ENCODE measurements around the gene TBX15.

DNA sequence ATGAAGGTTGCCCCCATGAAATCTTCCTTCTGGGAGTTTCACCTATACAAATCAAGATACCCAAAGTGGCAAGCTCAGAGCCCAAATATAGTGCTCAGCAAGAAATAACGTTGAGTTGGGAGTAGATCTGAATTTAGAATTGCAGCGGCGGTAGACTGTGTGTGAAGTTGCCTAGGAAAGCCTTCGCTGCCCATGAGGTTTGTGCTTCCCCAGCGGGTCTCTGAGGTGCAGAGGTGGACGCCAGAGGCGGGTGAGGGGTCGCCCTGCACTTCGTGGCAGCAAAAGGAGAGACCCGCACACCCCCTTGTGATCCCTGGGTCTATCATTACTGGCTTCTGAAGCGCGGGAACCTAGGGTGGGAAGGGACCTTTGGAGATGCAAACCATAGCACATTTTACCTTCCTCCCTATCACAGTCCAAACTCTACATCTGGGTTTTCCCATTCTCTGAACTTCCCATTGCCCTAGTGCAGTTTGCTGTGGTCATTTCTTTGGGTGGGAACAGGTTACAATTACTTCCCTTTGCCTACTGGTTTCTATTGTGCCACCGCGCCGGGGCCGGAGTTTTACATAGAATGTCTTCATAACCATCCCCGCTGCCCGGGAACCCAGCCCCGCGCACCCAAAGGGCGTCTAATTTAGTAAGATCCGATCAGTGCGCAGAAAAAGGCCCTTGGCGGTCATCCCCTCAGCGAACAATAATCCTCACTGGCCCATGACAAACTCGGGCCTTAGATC, 5.2 kb downstream of the TBX15 start:
- TF ChIP-seq CTCF (IDR thresholded peaks at IDR 0.05) = no peak
- TF ChIP-seq POLR2A (IDR thresholded peaks at IDR 0.05) = no peak
- no peak for TF ChIP-seq EP300 (IDR thresholded peaks at IDR 0.05)
- TF ChIP-seq POLR2AphosphoS5 (IDR thresholded peaks at IDR 0.05) = no peak

Data from gastroesophageal sphincter (tissue), 3 donors.